ENCODE results near the gene POLR3B. TPM values are rescaled to one million over a fixed set of nuclear protein-coding genes. Genes with fewer than 3 reads are reported as not detected.

POLR3B gene
- 7.6 and 10.3 TPM in 2 replicates for total RNA-seq

GRCh38 chr12:106357549-106358395 is at the start of gene POLR3B:
POLR3B (plus strand) TSS chr12:106357748; CDS start chr12:106357880, 132 bp downstream.

Other genes with a start within 250 kb of the POLR3B start
- 9.9 and 14.4 TPM in 2 replicates for gene NUAK1, start 218.8 kb upstream of the POLR3B start, total RNA-seq
- 145 and 227 TPM in 2 replicates for gene CKAP4, start 109.7 kb upstream of the POLR3B start, total RNA-seq
- 14.2 and 22.0 TPM in 2 replicates for gene TCP11L2, start 55.0 kb upstream of the POLR3B start, total RNA-seq
- gene RFX4, start 225.3 kb downstream of the POLR3B start, total RNA-seq: not detected in 2 replicates